HAP-1 (cell line): ENCODE data around the gene FRAS1.
A peak's percentile ranks its signal among the peaks of the same experiment; 100 is the strongest.

Source experiments
- DNase-seq, 2 experiments: peaks; one replicate each; pipeline ENCODE4 v3.0.0-alpha.2; 2016 to 2020; ENCODE audit warnings: low spot score in 2 of 2
- H3K27me3 ChIP-seq: fragments of 250-450 bp; sonication (Bioruptor Pico); 2 replicates; pipeline ENCODE4 v1.5.1; 2020; ENCODE audit warnings: low read depth, mild to moderate bottlenecking, moderate library complexity
- H3K36me3 ChIP-seq: fragments of 250-450 bp; sonication (Bioruptor Pico); replicated peaks from 2 replicates; pipeline ENCODE4 v1.5.1; 2020; ENCODE audit warnings: mild to moderate bottlenecking
- H3K4me1 ChIP-seq: fragments of 250-450 bp; sonication (Bioruptor Pico); 2 replicates; pipeline ENCODE4 v1.5.1; 2020; ENCODE audit warnings: mild to moderate bottlenecking
- H3K4me3 ChIP-seq: fragments of 250-450 bp; sonication (Bioruptor Pico); 2 replicates; pipeline ENCODE4 v1.5.1; 2020; ENCODE audit warnings: mild to moderate bottlenecking, moderate library complexity
- H3K9me3 ChIP-seq: fragments of 250-450 bp; sonication (Bioruptor Pico); 2 replicates; pipeline ENCODE4 v1.5.1; 2020; ENCODE audit warnings: mild to moderate bottlenecking, moderate library complexity
- in situ Hi-C: fragments of 300-500 bp; cut with MboI; formaldehyde crosslinking; loops from 3 replicates; pipeline ENCODE4 v1.14.3; 2020; ENCODE audit warnings: low sequenced_read_pairs, inconsistent platforms, mixed read lengths

The FRAS1 gene

DNA sequence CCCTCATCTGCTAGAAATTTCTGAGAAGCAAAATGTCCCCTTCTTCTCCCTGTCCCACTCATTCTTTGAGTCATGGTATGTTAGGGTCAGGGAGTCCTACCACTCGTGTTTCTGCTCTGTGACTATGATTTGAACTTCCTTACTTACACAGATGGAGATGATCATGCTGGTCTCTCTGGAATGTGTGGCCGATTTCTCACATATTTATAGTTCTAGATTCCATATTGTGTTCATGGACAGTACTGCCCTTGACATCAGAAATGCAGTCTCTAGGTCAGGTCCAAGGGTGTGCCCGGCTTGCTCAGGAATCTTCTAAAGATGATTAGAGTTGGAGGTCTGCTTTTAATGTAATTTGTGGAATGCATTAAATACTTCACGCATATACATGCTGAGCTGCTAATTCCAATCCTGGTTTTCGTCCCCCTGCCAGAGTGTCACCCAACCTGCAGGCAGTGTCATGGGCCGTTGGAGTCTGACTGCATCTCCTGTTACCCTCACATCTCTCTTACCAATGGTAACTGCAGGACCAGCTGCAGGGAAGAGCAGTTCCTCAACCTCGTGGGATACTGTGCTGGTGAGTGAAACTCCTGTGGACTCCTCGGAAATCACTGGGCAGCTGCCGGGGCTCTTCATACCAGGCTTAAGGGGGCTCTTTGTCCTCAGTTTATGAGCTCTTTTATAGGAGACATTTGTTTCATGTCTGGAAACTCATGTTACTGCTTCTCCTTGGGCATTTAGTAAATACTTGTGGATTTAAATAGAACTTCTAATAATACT, 280.3 kb downstream of the FRAS1 start:
- Histone ChIP-seq H3K27me3 (no peaks in the 10 kb centered on the region), H3K4me1 (peaks cover 2% of the 10 kb centered on the region), H3K4me3 (no peak overlapping the region), H3K9me3 (no peaks in the 10 kb centered on the region), H3K36me3 (no peaks in the 10 kb centered on the region)
- DNase-seq = no peak
- in situ Hi-C loops = no loop called here

- DNase-seq = no peak
- Histone ChIP-seq H3K4me3 (no peak overlapping the region), H3K4me1 (no peaks in the 10 kb centered on the region), H3K27me3 (no peaks in the 10 kb centered on the region), H3K36me3 (no peaks in the 10 kb centered on the region), H3K9me3 (no peaks in the 10 kb centered on the region)
- in situ Hi-C loops = no loop called here
Observed at GRCh38 chr4:78342125-78342524, 285.0 kb downstream of the FRAS1 start.

DNA sequence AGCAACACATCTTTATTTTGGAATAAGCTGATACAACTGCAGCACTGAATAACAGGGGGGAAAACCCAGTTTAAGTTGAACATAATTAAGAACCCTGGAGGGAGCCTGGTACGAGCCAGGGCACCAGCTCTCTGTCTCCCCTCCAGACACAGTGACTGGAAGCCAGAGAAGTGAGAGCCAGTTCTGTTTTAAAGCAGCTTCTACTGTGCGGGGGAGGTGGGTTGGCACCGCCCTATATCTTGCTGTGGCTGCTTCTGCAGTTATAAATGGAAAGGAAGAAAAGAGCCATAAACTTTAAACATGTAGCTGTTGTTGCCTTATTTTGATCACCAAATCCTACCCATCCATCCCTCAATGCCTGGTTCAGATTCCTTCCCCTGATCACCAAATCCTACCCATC, 286.6 kb downstream of the FRAS1 start:
- no peak for DNase-seq
- Histone ChIP-seq H3K4me3 (no peak overlapping the region), H3K4me1 (no peaks in the 10 kb centered on the region), H3K9me3 (no peaks in the 10 kb centered on the region), H3K27me3 (no peaks in the 10 kb centered on the region), H3K36me3 (no peaks in the 10 kb centered on the region)
- in situ Hi-C loops = no loop called here

DNA sequence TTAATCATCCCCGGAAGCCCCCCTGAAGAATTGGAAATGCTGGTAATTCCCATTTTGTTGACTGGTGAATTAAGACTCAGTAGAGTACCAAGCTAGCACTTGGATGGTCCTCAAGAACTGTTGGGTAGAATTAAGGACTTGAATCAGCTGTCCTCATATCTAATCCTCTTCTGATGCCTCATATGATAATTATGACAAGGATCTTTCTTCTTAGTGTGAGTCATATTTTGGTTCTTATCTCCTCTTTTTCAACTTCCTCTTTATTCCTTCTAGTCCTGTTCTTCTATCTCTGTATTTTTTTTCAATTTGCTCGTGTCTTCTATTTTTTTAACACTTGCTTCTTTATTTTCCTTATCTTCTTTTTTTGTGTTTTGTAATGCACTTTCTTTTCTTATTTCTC, 288.1 kb downstream of the FRAS1 start:
- Histone ChIP-seq H3K27me3 (no peaks in the 10 kb centered on the region), H3K36me3 (no peaks in the 10 kb centered on the region), H3K9me3 (no peaks in the 10 kb centered on the region), H3K4me1 (no peaks in the 10 kb centered on the region), H3K4me3 (no peak overlapping the region)
- in situ Hi-C loops = no loop called here
- DNase-seq = no peak

- no peak for DNase-seq
- H3K4me3 ChIP-seq = no peak overlapping the region
- in situ Hi-C loops = no loop called here
- H3K27me3 ChIP-seq = no peaks in the 10 kb centered on the region
- no peaks in the 10 kb centered on the region for H3K36me3 ChIP-seq
- no peaks in the 10 kb centered on the region for H3K4me1 ChIP-seq
- H3K9me3 ChIP-seq = no peaks in the 10 kb centered on the region
Observed at GRCh38 chr4:78346222-78346621, 289.1 kb downstream of the FRAS1 start.

DNA sequence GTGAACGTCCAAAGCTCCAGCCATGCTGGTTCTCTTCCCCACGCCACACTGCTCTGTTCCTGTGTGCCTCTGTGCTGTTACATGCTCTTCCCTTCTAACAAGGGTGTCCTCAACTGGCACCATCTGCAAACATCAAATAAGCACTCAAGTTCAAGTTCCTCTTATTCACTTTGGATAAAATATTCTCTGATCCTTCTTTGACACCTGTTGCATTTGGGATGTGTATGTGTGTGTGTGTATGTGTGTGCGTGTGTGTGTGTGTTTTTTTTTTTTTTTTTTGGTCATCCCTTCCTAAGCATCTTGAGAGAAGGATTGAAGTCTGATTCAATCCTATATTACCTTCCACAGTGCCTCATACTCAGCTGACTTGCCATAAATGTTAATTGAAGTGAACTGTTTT, 290.4 kb downstream of the FRAS1 start:
- no peaks in the 10 kb centered on the region for H3K27me3 ChIP-seq
- no peaks in the 10 kb centered on the region for H3K9me3 ChIP-seq
- H3K4me1 ChIP-seq = no peaks in the 10 kb centered on the region
- no peak overlapping the region for H3K4me3 ChIP-seq
- no peaks in the 10 kb centered on the region for H3K36me3 ChIP-seq
- DNase-seq = no peak
- in situ Hi-C loops = no loop called here

GRCh38 chr4:78353921-78354320, 296.8 kb downstream of the FRAS1 start:
- peaks cover 6% of the 10 kb centered on the region for H3K27me3 ChIP-seq
- H3K4me3 ChIP-seq = no peak overlapping the region
- no peaks in the 10 kb centered on the region for H3K36me3 ChIP-seq
- in situ Hi-C loops = no loop called here
- no peak for DNase-seq
- H3K9me3 ChIP-seq = no peaks in the 10 kb centered on the region
- peaks cover 10% of the 10 kb centered on the region for H3K4me1 ChIP-seq

GRCh38 chr4:78354782-78355181, 297.7 kb downstream of the FRAS1 start:
- peaks cover 14% of the 10 kb centered on the region for H3K27me3 ChIP-seq
- no peaks in the 10 kb centered on the region for H3K36me3 ChIP-seq
- DNase-seq = no peak
- no peak overlapping the region for H3K4me3 ChIP-seq
- H3K9me3 ChIP-seq = no peaks in the 10 kb centered on the region
- in situ Hi-C loops = no loop called here
- peaks cover 10% of the 10 kb centered on the region for H3K4me1 ChIP-seq

DNA sequence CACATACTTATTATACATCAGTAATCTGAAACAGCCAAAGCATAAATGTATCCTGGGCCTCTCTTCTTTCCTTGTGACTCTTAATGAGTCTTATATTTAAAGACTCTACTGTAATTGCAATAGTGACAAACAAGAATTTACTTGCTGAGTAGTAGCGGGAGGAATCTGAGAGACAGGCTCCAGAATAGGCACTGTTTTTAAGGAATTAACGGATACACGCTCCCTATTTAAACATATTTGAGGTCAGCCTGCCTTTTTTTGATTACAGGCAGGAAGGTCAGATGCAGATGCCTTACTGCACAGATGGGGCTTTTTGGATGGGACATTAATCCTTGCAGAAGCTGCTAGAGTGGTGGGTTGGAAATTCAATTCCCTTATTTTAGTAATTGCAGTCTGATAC, 298.2 kb downstream of the FRAS1 start:
- Histone ChIP-seq H3K36me3 (no peaks in the 10 kb centered on the region), H3K4me1 (peaks cover 10% of the 10 kb centered on the region), H3K9me3 (no peaks in the 10 kb centered on the region), H3K27me3 (peaks cover 17% of the 10 kb centered on the region), H3K4me3 (no peak overlapping the region)
- in situ Hi-C loops = no loop called here
- no peak for DNase-seq

GRCh38 chr4:78356251-78356786, 299.2 kb downstream of the FRAS1 start:
- peak; percentile 29 to 67 for DNase-seq
- H3K4me3 ChIP-seq = no peak overlapping the region

DNA sequence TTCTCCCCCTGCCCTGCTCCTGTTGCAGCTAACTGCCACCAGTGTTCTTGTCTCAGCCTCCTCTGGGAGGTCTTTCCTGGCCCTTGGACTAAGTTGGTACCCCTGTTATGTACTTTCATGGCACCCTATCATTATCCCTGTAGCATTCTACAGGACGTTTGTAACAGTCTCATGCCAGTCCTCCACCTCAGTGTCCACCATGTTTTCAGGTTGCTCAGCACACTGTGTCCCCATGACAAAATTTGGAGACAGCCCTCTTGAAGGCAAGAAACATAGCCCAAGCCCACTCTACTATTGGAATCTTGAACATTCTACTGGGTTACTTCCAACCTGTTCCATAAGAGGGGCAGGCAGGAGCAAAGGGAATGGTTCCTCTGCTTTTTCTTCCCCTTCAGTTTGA, 300.0 kb downstream of the FRAS1 start:
- in situ Hi-C loops = no loop called here
- Histone ChIP-seq H3K9me3 (no peaks in the 10 kb centered on the region), H3K27me3 (peaks cover 29% of the 10 kb centered on the region), H3K36me3 (no peaks in the 10 kb centered on the region), H3K4me3 (no peak overlapping the region), H3K4me1 (peaks cover 15% of the 10 kb centered on the region)
- no peak for DNase-seq

More at GRCh38 chr4:78356251-78356786, 299.2 kb downstream of the FRAS1 start:
- no peaks in the 10 kb centered on the region for H3K9me3 ChIP-seq
- H3K27me3 ChIP-seq = peaks cover 27% of the 10 kb centered on the region
- H3K4me1 ChIP-seq = peaks cover 10% of the 10 kb centered on the region
- no peaks in the 10 kb centered on the region for H3K36me3 ChIP-seq
- in situ Hi-C loops = no loop called here

GRCh38 chr4:78360466-78360865, 303.3 kb downstream of the FRAS1 start:
- in situ Hi-C loops = no loop called here
- H3K4me3 ChIP-seq = no peak overlapping the region
- H3K4me1 ChIP-seq = peaks cover 15% of the 10 kb centered on the region
- no peaks in the 10 kb centered on the region for H3K9me3 ChIP-seq
- H3K27me3 ChIP-seq = peaks cover 32% of the 10 kb centered on the region
- no peak for DNase-seq
- no peaks in the 10 kb centered on the region for H3K36me3 ChIP-seq

GRCh38 chr4:78361621-78362120, 304.5 kb downstream of the FRAS1 start:
- Histone ChIP-seq H3K4me3 (no peak overlapping the region), H3K27me3 (peaks cover 32% of the 10 kb centered on the region), H3K4me1 (peaks cover 6% of the 10 kb centered on the region), H3K9me3 (no peaks in the 10 kb centered on the region), H3K36me3 (no peaks in the 10 kb centered on the region)
- DNase-seq = peak in 1 of 2 experiments; percentile 35
- in situ Hi-C loops = no loop called here

DNA sequence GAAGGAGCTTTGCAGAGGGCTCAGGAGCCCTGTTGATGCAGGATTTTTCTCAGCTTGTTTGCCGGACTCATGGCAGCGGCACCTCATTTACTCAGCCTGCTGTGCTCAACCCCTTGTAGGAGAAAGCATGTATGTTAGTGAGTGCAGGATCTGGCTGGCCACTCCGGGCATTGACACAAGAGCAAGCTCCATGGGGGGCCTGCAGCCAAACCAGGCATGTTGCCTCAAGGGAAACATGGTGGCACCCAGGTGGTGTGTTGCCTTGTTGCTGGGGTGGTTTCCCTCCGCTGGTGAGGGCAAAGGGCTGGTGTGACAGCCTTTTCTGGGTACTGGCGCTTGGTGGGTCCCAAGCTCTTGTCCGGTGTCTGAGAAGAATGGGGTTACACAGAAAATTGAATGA, 305.2 kb downstream of the FRAS1 start:
- no peaks in the 10 kb centered on the region for H3K9me3 ChIP-seq
- no peak for DNase-seq
- peaks cover 32% of the 10 kb centered on the region for H3K27me3 ChIP-seq
- no peaks in the 10 kb centered on the region for H3K36me3 ChIP-seq
- in situ Hi-C loops = no loop called here
- H3K4me1 ChIP-seq = peaks cover 5% of the 10 kb centered on the region
- H3K4me3 ChIP-seq = no peak overlapping the region
